ENCODE measurements around the gene EYA4. TPM values are rescaled to one million over a fixed set of nuclear protein-coding genes. Genes with fewer than 3 reads are reported as not detected.

EYA4 gene
- total and polyA plus RNA-seq, 8 donors: 0.03 to 16.3 (median 0.87) TPM; not detected in 1

DNA sequence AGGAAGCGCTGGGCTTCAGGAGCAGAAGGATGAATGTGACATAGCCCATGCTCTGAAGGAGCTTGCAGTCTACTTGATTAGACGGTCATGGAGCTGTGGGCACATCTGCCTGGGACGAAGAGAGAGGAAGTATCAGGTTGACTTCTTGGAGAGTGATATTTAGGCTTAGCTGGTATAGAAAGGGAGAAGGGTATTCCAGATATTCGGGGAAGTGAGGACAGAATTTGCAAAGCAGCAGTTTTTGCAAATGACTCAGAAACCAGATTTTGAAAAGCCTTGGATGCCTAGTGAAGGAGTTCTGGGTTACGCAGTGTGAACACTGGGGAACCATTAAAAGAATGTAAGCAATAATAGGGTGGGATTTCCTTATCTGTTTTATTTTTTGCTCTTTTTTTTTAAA is 60.7 kb downstream of the EYA4 start:
- DNase-seq: no peak
- WGBS, 5 donors: 85 to 89% (median 87%) methylated on average over 5 of the region's 5 CpGs
- no peaks in the 10 kb centered on the region for H3K9me3 ChIP-seq
- intact Hi-C loops (cut with DNase I; ENCODE audit: low total_unique reads): no loop called here
- no peaks in the 10 kb centered on the region for H3K27me3 ChIP-seq
- H3K36me3 ChIP-seq: no peaks in the 10 kb centered on the region
- TF ChIP-seq EP300 (IDR thresholded peaks at IDR 0.05) (no peak), POLR2AphosphoS5 (IDR thresholded peaks at IDR 0.05) (no peak), POLR2A (IDR thresholded peaks at IDR 0.05) (no peak)
- TF ChIP-seq, protein P1, sequence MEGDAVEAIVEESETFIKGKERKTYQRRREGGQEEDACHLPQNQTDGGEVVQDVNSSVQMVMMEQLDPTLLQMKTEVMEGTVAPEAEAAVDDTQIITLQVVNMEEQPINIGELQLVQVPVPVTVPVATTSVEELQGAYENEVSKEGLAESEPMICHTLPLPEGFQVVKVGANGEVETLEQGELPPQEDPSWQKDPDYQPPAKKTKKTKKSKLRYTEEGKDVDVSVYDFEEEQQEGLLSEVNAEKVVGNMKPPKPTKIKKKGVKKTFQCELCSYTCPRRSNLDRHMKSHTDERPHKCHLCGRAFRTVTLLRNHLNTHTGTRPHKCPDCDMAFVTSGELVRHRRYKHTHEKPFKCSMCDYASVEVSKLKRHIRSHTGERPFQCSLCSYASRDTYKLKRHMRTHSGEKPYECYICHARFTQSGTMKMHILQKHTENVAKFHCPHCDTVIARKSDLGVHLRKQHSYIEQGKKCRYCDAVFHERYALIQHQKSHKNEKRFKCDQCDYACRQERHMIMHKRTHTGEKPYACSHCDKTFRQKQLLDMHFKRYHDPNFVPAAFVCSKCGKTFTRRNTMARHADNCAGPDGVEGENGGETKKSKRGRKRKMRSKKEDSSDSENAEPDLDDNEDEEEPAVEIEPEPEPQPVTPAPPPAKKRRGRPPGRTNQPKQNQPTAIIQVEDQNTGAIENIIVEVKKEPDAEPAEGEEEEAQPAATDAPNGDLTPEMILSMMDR (IDR thresholded peaks at IDR 0.05): no peak
- H3K4me3 ChIP-seq: no peak overlapping the region
- H3K27ac ChIP-seq: no peak overlapping the region
- H3K4me1 ChIP-seq: no peaks in the 10 kb centered on the region

DNA sequence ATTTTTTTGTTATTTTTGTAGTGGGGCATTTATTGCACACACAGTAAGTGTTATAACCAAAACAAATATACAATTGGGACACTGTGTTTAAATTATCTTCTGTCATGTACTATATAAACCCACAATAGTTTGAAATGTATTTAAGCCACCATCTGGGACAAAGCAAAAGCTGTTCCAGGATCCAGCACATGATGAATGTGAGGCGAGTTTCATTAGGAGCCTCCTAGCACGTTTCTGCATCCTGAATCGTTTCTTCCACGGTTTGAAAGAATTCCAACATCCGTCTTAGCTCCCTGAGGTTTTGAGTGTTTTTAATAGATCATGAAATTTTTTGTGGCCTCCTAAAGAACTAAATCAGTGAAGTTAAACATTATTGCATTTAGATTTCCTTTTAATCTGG is 65.8 kb downstream of the EYA4 start:
- Histone ChIP-seq H3K36me3 (no peaks in the 10 kb centered on the region), H3K9me3 (no peaks in the 10 kb centered on the region), H3K27ac (no peak overlapping the region), H3K4me1 (no peaks in the 10 kb centered on the region), H3K27me3 (no peaks in the 10 kb centered on the region), H3K4me3 (no peak overlapping the region)
- TF ChIP-seq, protein P1 (IDR thresholded peaks at IDR 0.05): no peak
- TF ChIP-seq POLR2AphosphoS5 (IDR thresholded peaks at IDR 0.05) (no peak), EP300 (IDR thresholded peaks at IDR 0.05) (no peak), POLR2A (IDR thresholded peaks at IDR 0.05) (no peak)
- intact Hi-C loops (cut with DNase I; ENCODE audit: low total_unique reads): no loop called here
- peak in 1 of 2 donors; percentile 22 for DNase-seq
- 47 to 89% (median 74%) methylated on average over 5 of the region's 5 CpGs for WGBS, 5 donors

DNA sequence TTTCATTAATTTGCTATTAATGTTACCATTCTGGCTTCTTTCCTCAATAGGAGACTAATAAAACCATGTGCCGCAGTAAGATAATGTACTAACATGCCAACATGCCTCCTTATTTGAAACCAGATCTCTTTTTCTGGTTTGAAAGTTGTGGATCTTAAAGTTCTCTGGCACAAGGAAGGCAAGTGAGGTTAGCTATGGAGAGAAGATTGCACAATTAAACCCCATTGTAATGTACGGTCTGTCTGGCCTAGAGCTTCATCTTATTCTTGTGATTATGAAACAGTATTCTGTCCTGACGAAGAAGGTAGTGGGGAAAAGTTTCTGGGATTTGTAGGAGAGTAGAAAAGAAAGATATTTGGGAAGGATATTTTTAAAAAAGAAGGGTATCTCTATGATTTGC is 68.4 kb downstream of the EYA4 start:
- TF ChIP-seq POLR2AphosphoS5 (IDR thresholded peaks at IDR 0.05): no peak
- intact Hi-C loops (cut with DNase I; ENCODE audit: low total_unique reads): no loop called here
- no peaks in the 10 kb centered on the region for H3K27me3 ChIP-seq
- DNase-seq: no peak
- no peak overlapping the region for H3K4me3 ChIP-seq
- H3K27ac ChIP-seq: no peak overlapping the region
- no peaks in the 10 kb centered on the region for H3K36me3 ChIP-seq
- no peaks in the 10 kb centered on the region for H3K9me3 ChIP-seq
- WGBS, 5 donors: 80 to 96% (median 92%) methylated on average over 3 of the region's 3 CpGs
- H3K4me1 ChIP-seq: no peaks in the 10 kb centered on the region

DNA sequence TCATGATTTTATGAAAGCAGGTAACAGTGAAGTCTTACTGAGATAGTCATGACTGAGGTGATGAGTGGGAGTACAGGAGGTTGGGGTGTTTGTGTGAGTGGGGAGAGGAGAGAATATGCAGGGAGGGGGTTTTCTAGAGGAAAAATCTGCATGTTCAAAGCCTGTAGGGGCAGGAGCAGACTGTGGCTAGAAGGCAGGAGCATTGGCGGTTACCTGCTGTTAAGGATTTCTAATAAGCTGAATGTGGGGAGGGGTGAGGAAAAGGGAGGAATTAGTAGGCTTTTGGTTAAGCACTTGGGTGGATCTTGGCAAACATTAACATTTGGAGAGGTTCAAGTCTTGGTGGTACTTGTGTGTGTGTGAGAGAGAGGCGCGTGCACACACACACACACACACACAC is 70.8 kb downstream of the EYA4 start:
- WGBS, 5 donors: 66 to 96% (median 83%) methylated on average over 3 of the region's 3 CpGs
- no peak overlapping the region for H3K4me3 ChIP-seq
- intact Hi-C loops (cut with DNase I; ENCODE audit: low total_unique reads): no loop called here
- TF ChIP-seq, protein P1 (IDR thresholded peaks at IDR 0.05): no peak
- TF ChIP-seq POLR2AphosphoS5 (IDR thresholded peaks at IDR 0.05) (no peak), POLR2A (IDR thresholded peaks at IDR 0.05) (no peak), EP300 (IDR thresholded peaks at IDR 0.05) (no peak)
- DNase-seq: no peak
- H3K36me3 ChIP-seq: no peaks in the 10 kb centered on the region
- no peaks in the 10 kb centered on the region for H3K27me3 ChIP-seq
- H3K9me3 ChIP-seq: no peaks in the 10 kb centered on the region
- H3K27ac ChIP-seq: no peak overlapping the region
- H3K4me1 ChIP-seq: no peaks in the 10 kb centered on the region

DNA sequence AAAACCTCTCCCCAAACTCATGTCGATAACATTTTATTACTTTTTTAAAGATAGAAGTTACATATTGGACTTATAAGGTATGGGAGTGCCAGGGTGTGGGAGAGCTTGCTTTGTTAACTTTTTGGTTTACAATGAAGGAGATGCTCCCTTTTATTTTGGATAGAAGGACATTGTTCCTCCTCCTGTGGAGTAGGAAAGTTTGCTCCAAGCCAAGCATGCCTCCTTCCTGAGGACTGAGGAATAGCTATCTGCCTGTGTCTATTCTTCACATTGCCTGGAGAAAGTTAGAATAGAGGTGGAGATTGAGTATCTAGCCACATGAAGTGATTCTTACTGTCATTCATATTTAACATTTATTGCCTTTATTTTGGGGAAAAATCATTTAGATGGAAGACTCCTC is 71.9 kb downstream of the EYA4 start:
- Histone ChIP-seq H3K4me1 (no peaks in the 10 kb centered on the region), H3K27me3 (no peaks in the 10 kb centered on the region), H3K9me3 (no peaks in the 10 kb centered on the region), H3K36me3 (no peaks in the 10 kb centered on the region), H3K27ac (no peak overlapping the region), H3K4me3 (no peak overlapping the region)
- TF ChIP-seq EP300 (IDR thresholded peaks at IDR 0.05): no peak
- no peak for TF ChIP-seq POLR2A (IDR thresholded peaks at IDR 0.05)
- TF ChIP-seq, protein P1 (IDR thresholded peaks at IDR 0.05): no peak
- no peak for TF ChIP-seq POLR2AphosphoS5 (IDR thresholded peaks at IDR 0.05)
- intact Hi-C loops (cut with DNase I; ENCODE audit: low total_unique reads): no loop called here
- DNase-seq: no peak
- WGBS, 5 donors: 76 to 96% (median 93%) methylated on average over 1 of the region's 1 CpG
